GM21526 (cell line): Measurements from ENCODE around the gene SERPINB2.
"Not testable (repeated sequence)": the region's sequence is repeated elsewhere in the genome, so short reads cannot be mapped to it uniquely, and the experiment has no call there.

Experiments used
- ATAC-seq: cut with Tn5 transposase; IDR thresholded peaks from one replicate; pipeline ENCODE4 v1.9.1; 2021; ENCODE audit warnings: moderate library complexity; ENCODE audit not compliant: unreplicated experiment, low FRiP score

SERPINB2 gene

DNA sequence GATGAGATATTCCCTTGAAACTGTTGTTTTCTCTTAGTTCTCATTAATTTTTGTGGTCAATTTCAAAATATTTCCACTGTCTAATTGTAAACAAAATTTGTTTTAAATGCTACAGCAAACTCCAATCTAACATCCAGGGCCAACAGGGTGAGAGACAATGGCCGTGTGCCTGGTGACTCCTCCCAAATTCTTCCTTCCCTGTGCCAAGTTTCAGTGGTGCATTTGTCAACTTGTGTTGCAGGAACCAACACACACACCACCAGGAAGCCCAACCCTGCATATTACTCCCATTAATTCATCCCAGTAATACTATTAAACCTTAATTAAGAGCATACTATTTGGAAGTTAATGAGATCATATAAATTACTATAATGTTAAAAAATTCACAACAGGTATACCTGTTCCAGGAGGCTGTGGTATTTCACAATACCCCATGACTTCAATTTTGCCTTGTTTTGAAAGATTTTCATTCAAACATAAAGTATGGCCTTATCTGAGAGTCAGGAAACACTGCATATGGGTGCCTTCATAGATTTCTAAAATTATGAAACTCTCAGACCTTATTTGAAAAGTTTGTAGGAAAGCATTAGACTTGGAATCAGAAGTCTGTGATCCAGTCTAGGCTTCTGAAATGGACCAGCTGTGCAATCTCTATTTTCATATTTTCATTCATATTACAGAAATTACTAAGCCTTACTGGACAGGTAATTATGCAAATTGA, 1.1 kb downstream of the SERPINB2 start:
- ATAC-seq: no peak

- ATAC-seq: no peak
Measured at GRCh38 chr18:63889626-63890025, 2.1 kb downstream of the SERPINB2 start.

GRCh38 chr18:63890237-63890949, 2.9 kb downstream of the SERPINB2 start:
- no peak for ATAC-seq

GRCh38 chr18:63890950-63891304, 3.4 kb downstream of the SERPINB2 start:
- ATAC-seq: no peak

DNA sequence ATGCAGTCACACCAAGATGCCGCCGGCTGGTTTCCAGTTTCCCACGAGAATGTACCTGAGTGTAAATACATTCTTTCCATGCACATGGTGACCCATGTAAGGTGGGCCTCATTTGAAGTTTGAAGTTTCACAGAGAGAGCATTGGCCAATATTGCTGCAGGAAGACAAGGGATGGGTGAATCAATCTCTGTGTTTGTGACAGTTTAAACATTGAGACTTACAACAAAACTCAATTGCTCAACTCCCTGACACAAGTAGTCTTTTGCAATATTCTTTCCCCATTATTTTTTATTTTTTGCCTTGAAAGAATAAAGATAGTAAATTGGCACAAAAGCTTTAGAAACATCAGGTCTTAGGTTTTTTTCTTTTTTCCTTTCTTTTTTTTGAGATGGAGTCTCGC, 5.1 kb downstream of the SERPINB2 start:
- ATAC-seq: no peak

DNA sequence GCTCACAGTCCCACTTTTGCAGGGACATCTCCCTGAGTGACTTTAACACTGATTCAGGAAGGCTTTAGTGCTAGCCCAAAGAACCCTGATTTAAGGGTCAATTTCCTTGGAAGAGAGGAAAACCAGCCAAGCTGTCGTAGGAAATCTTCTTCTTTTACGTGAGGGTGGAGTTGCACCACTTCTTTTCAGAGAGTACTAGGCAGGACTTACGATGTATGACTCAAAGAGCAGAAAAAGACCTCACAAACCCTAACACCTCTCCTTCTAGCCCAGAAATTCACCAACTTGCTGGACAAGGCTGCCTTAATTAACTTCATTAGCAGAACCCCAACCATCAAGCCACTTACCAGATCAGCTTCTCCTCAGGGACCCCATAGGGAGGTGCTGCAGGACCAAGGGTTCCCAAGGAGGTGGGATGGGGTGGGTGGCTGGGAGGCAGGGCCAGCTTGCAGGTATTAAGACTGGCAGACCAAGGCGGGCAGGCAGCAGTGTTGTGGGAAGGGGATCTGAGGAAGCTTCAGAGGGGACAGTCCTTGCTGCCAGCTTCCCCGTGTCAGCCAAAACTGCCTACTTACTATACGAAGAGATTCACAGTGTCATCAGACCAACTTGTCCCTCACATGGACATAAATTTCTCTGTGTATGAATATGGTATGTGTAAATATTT, 6.7 kb downstream of the SERPINB2 start:
- no peak for ATAC-seq

GRCh38 chr18:63895190-63895589, 7.7 kb downstream of the SERPINB2 start:
- no peak for ATAC-seq

DNA sequence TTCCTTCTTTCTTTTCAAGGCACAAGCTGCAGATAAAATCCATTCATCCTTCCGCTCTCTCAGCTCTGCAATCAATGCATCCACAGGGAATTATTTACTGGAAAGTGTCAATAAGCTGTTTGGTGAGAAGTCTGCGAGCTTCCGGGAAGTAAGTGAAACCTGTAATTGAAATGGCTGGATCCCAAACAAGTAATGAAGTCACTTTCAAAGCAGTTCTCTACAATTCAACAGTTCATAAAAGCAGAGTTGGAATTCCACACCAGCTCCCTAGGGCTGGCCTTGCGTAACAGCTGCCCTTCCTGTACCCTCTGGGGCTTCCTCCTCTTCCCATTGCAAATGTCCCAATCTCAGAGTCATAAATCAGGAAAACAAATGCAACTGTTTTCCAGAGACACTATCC, 9.6 kb downstream of the SERPINB2 start:
- no peak for ATAC-seq

GRCh38 chr18:63899206-63899605, 11.7 kb downstream of the SERPINB2 start:
- ATAC-seq: no peak

GRCh38 chr18:63903851-63904570, 16.5 kb downstream of the SERPINB2 start:
- no peak for ATAC-seq

DNA sequence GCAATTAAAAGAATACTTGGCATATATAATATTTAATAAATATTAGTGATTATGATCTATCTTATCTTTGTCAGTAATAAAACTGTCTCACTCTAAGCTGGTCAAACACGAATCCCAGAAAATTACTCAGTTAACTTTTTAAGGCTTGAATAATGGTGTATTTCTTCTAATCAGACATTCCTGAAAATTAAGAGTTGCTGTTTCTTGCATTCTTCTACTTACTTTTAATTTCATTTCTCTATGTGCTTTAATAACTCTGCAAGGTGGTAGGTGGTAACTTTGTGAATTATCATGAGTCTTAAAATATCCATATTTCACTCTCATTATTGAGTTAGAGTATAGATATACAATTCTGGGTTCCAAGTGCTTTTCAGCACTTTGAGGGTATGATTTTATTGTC, 17.2 kb downstream of the SERPINB2 start:
- ATAC-seq: no peak

- no peak for ATAC-seq
Measured at GRCh38 chr18:63905361-63905760, 17.9 kb downstream of the SERPINB2 start.

DNA sequence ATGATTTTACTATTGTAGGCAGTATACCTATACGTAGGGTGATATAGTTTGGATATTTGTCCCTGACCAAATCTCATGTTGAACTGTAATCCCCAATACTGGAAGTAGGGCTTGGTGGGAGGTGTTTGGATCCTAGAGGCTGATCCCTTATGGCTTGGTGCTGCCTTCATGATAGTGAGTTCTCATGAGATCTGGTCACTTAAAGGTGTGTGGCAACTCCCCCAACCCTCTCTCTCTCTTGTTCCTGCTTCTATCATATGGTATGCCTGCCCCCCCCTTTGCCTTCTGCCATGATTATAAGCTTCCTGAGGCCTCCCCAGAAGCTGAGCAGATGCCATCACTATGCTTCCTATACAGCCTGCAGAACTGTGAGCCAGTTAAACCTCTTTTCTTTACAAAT, 18.6 kb downstream of the SERPINB2 start:
- ATAC-seq: no peak

DNA sequence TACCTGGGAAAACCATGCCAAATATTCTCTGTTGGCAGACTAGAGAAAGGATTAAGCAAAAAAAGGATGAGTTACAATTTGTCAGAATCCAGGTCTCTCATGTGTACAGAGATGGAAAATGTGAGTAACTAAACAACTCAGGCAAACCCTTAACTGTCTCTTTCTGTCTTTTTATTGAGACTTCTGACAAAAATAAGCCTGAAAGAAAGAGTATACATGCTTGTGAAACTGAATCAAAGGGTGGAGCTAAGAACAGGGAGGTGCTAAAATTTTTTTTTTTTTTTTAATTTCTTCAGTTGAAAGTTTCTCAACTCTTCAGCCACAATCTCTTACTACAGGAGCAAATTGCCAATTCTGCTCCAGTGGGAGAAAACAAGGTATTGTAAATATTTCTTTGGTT, 20.2 kb downstream of the SERPINB2 start, which contains the start of gene SERPINB10:
TSS of gene SERPINB10 (plus strand) at position 295 of the 400 bp plus-strand sequence. CDS start 7,553 bp downstream, outside the sequence.
- peak; percentile 70 for ATAC-seq

DNA sequence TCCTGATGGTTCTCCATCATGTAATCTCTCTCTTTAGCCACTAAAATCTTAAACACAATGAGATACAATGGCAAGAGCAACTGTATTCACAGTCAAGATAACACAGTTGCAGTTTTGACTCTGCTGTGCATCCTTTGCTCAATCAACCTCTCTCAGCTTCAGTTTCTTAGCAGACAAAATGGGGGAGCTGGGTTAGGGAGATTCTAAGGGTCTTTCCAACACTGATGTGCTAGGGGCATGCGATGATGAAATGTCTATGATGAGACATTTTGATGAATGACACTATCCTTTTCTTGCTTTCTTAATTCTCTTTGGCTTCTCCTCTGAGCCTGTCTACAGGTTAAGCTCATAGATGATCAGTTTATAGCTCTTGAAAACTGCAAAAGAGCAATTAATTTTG, 21.4 kb downstream of the SERPINB2 start:
- no peak for ATAC-seq

GRCh38 chr18:63909870-63910269, 22.4 kb downstream of the SERPINB2 start:
- ATAC-seq: peak; percentile 38

- no peak for ATAC-seq
Measured at GRCh38 chr18:63917817-63918216, 30.3 kb downstream of the SERPINB2 start.

- no peak for ATAC-seq
Measured at GRCh38 chr18:63922049-63922448, 34.5 kb downstream of the SERPINB2 start.

- no peak for ATAC-seq
Measured at GRCh38 chr18:63924551-63924950, 37.0 kb downstream of the SERPINB2 start.

DNA sequence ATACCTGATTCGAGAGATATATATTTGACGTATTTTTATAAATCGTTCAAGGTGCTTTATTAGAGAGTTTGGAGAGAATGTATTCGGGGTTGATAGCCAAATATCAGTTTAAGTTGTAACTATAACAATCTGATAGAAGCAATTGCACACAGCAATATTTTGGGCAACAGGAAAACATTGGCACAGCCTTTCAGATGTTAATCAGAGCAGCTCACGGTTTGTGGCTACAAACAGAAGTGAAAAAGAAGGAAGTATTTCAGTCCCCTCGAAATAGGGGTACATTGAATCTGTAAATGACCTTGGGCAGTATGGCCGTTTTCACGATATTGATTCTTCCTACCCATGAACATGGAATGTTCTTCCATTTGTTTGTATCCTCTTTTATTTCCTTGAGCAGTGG, 40.8 kb downstream of the SERPINB2 start:
- no peak for ATAC-seq

DNA sequence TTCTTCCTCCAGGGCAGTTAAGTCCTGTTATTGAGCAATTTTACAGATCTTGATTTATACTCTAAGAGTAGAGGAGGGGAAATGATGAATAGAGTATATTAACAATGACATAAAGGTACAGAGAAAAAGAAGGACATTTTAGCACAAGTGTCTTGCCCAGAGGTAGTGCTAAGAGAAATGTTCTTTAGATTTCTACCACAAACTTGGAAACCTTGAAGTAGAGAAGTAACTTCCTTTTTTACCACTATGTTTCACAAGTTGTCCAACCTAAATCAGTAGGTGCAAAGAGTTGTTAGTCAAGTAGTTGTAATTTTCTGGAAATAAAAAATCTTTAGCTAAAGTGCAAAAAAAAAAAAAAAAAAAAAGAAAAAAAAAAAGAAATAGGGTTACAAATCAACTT, 41.9 kb downstream of the SERPINB2 start:
- not testable (repeated sequence) for ATAC-seq
